Fibroblast of peridontal ligament (primary cell): Measurements from ENCODE around the gene MAST4.
"Not testable (repeated sequence)": the region's sequence is repeated elsewhere in the genome, so short reads cannot be mapped to it uniquely, and the experiment has no call there.

Experiments
- DNase-seq: peaks from one replicate; pipeline ENCODE4 v3.0.0-alpha.2; 2010; ENCODE audit errors: extremely low read depth

The MAST4 gene

DNA sequence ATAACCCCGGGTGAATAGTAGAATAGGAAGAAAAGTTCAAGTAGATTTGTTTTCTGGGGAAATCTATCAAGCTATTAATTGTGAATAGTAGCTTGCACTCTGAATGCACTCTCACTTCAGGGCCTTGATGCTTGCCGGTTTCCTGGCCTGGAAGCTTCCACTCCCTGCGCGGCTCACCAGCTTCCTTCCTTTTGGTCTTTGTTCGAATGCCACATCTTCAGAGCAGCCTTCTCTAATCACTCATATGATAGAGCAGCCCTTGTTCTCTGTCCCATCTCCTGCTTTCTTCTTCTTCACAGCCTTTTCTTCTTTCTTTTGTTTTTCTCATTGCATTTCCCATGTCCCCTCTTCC is 146.7 kb downstream of the MAST4 start:
- DNase-seq, result no peak

DNA sequence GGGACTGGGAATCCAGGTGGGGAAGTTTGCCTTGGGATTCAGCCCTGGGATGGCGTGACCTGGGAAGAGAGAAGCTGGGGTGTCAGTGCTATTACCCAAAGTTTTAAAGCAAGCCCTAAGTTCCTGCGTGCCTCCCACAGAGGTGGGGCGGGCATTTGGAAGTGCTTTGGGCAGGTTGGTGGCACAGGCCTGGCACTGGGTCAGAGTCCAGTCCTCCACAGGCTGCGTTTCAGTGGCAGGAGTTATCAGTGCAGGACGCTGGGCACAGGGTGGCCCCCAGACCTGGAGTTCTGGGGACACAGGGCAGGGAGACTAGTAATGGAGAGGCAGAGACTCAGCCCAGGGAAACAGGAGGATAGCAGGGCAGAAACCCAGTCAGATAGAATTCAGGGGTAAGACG is 147.2 kb downstream of the MAST4 start:
- no peak for DNase-seq

DNA sequence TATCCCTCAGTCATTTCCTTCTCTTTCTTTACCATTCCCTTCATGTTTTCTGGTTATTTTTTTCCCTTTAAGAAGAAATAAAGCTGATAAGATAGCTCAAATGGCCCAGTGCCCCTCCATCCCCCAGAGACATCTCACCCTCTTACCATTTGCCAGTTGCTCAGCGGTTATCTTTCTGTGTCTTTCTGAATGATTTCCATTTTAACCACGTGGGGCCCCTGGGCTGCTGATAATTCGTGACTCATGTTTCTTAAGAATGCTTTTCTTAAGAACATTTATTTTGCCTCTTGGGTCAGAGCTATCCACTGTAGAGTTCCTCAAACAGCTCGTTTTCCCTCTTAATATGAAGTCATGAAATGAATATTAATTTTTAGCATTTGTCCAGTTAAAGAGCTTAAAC is 147.8 kb downstream of the MAST4 start:
- no peak for DNase-seq

DNA sequence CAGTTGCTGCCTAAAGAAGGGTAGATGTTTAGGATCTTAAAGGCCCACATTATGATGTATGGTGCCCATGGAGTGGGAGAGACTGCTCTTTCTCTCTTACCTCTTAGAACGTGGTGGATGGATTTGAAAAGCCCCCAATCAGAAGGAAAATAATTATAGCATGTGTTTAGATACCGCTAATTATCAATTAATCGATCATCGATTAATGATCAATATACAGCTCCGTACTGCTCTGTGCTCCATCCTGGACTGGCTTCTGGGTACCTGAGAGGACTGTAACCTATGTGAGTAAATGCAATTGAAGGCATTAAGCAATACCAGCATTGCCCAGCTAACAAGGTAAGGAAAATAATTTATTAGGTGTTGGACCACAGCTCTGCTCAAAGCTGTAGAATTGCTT is 149.1 kb downstream of the MAST4 start:
- no peak for DNase-seq

DNA sequence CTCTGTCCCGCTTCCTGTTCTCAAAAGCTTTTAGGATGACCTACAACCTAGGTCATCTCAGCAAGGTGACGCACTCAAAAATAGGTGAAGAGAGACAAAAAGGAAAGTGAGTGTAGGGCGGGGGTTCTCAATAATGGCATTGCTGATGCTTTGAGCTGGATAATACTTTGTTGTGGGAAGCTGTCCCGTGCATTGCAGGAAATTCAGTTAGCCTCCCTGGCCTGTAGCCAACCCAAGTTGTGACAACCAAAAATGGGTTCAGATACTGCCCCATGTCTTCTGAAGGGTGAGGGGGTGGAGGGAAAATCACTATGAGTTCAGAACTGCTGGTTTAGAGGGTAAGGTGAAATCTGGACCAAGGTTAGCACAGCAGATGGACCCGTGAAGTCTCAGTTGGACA is 151.4 kb downstream of the MAST4 start:
- DNase-seq, result no peak

DNA sequence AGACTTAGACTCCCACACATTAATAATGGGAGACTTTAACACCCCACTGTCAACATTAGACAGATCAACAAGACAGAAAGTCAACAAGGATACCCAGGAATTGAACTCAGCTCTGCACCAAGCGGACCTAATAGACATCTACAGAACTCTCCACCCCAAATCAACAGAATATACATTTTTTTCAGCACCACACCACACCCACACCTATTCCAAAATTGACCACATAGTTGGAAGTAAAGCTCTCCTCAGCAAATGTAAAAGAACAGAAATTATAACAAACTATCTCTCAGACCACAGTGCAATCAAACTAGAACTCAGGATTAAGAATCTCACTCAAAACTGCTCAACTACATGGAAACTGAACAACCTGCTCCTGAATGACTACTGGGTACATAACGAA is 156.5 kb downstream of the MAST4 start:
- DNase-seq, result not testable (repeated sequence)

DNA sequence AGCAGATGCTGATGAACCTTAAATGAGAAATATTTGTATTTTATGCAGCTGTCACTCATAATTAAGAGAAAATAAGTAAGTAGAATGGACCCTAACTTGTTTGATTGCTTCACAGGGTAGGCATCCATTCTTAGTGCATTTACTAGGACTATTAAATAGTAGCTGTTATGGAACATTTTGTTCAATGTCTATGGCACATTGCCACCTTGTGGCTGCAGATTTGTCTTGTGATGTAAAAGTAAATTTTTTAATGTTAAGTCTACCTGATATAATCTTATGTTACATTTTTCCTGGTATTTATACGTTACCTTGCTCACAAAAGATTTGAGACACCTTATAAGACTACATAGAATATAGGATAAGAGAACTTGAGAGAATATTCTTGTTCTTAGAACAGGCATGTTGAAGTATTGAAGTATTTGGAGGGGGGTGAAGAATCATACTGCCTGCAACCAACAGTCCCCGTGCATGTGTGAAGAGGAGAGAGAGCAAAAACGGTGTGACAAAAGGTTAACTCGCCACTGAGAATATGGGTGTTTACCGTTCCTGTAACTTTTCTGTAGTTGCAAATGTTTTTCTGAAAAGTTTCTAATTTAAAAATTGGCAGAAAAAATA is 161.1 kb downstream of the MAST4 start:
- peak; percentile 71 for DNase-seq

DNA sequence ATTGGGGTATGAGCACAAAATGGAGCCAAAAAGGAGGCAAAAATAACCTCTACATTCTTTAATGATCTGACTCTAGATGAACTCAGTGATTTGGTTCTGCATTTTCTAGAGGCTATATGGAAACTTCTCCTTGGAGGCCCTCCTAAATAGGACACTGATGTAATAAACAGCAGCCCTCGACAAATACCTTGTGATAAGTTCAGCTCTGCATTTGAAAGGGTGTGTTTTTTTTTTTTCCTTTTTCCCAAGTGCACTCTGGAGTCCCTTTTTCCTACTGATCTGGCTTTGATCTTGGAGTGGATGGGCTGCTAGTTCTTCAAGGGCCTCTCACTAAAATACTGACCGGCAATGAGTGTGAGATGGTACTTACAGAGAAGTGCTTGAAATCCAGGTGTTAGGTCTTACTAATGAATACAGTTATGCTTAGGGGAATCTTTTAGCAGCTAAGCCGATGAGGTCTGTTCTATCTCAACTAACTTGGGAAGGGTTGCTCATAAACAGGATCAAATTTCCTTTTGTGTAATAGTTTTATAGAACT is 161.7 kb downstream of the MAST4 start:
- DNase-seq, result no peak

DNA sequence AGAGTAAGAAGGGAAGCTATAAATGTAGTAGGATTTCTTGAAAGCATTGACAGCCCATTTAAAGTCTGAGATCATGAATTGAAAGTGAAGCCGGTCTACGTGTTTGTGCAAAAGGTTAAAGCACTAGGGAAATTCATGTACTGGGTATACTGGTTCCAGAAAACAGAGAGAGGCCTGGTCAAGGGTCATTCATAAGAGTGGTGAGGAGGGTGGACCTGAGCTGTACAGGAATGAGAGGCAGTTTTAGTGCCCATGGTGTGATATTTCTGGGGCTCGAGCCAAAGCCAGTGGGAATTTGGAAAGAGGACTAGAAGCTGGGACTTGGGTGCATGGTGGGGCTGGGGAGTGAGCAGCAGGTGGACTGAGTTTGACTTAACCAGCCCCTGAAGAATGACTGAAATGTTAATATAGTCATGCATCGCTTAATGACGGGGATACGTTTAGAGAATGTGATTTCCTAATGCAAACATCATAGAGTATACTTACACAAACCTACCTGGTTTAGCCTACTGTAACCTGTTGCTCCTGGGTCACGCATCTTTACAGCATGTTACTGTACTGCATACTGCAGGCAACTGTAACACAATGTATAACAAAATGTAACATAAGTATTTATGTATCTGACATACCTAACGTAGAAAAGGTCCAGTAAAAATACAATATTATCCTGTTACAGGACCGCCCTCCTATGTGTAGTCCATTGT is 173.0 kb downstream of the MAST4 start:
- DNase-seq, result no peak

DNA sequence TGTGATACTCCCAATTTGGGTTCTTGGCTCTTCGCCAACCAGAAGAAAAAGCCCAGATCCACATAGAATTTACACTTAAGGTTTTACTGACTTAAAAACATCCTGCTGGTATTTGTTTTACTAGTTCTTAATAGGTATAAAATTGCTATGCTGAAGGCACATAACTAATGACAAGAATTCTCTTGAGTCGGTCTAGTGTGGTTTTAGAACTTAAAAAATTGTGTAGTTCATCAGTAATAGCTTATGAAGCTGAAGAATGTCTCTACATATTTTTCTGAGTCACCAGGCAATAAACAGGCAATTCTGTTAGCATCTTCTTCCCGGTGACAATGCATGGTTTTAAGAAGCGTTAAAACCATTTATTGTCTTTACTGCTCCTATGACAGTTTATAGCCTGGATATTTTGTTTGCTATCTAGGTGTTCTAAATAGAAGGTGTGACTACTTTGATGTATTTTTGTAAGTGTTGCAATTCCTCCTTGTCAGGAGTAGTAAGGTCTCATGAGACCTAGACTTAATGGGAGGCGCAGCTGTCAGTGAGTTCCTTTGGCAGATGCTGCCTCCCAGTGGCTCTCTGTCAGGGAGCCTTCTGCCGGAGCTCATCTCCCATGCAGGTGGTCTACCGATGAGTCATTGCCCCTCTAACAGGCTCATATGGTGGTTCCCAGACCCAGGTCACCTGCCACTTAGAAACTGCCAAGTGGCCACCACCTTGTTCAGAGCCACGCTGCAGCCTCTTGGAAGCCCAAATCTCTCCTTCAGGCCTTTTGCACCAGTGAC is 173.8 kb downstream of the MAST4 start:
- DNase-seq, result no peak

DNA sequence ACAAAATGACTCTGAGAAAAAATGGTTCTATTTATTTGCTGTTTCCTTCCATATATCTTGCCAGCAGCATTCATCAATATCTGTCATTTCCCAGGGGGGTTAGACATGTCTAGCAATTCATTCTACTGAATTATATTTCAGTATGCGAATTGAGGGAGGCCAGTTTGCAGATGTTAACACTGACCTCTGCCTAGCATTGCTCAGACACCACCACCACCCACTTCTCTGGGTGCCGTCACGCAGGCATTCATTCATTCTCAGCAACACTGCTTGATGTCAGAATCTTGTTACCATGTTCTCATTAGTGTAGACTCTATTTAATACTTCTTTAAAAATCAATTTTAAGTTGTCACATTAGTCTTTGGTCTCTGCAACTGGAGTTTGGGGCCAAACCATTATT is 181.7 kb downstream of the MAST4 start:
- no peak for DNase-seq

DNA sequence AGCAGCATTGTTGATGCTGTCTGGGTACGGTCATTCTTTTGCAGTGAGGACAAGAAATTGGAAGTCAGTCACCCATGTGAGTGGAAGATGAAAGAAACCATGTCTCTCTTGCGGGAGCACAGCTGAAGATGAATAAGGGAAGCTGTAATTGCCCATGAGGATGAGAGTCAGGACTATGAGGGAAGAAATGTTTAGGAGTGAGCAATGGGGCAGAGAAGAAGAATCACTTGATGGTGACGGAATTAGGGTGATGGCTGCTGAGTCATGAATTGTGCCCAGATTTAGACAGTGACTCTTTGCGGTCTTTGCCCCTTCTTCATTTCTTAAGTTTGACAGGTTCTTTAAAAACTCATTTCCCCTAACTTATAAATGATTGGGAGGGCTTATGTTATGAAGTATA is 183.3 kb downstream of the MAST4 start:
- DNase-seq, result no peak

DNA sequence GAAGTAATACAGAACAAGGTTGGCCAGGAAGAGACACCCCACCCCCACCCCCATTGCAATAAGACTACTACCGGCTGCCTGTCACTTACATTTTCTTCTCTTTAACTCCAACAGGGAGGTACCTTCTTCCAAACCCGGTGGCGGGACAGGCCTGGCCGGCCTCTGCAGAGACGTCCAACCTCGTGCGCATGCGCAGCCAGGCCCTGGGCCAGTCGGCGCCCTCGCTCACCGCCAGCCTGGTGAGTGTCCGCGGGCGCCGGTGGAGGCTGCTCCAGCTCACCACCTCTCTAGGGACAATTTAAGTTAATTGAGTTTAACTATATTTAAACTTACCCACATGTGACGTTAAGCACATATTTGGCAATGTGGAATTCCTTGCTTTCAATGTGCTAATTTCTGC is 192.4 kb downstream of the MAST4 start:
- no peak for DNase-seq

DNA sequence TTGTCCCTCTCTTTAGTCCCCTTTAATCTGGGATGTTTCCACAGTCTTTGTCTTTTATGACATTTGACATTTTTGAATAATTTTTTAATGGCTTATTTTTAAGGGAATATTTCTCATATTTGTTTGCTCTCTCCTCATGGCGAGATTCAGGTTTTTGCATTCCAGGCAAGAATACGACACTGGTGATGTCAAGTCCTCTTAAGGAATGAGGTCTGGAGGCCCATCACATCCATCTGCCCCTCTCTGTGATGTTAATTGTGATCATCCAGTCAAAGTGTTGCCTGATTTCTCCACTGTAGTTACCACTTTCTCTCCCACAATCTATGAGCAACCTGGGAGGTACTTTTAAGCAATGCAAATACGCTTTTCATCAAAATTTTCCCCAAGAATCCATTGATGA is 193.2 kb downstream of the MAST4 start:
- no peak for DNase-seq

DNA sequence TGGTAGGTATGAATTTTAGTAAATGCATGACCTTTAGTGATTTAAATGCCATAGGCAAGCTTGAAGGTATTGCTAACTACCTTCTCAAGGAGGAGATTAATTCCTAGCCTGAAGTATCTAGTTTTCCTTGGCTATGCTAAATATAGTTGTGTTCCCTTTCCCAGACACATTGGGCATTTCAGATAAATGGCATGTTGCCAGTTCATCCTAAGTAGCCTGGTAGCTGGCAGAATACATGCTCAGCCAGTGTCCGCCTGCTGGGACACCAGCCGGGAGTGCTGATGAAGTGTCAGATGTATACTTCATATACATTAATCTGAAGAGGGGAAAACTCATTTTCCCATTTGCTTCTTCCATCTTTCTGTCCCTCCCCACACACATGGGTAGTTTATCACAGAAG is 196.9 kb downstream of the MAST4 start:
- no peak for DNase-seq

DNA sequence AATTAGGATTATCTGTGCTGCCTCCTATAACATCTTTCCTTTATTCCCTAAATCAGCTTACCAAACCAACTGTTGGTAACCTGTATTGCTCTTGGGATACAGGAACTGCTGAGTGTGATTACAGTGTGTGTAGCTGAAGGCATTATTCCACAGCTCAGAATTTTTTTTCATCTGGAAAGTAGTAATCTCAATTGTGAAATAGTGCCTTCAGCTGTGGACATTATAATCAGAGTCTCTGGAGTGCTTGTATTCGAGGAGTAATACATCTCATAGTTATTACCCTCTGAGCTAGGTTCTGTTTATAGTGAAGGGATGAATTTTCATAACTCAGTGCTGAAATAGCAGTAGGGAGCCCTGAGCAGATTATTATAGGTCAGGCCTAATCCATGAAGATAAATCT is 199.5 kb downstream of the MAST4 start:
- no peak for DNase-seq

DNA sequence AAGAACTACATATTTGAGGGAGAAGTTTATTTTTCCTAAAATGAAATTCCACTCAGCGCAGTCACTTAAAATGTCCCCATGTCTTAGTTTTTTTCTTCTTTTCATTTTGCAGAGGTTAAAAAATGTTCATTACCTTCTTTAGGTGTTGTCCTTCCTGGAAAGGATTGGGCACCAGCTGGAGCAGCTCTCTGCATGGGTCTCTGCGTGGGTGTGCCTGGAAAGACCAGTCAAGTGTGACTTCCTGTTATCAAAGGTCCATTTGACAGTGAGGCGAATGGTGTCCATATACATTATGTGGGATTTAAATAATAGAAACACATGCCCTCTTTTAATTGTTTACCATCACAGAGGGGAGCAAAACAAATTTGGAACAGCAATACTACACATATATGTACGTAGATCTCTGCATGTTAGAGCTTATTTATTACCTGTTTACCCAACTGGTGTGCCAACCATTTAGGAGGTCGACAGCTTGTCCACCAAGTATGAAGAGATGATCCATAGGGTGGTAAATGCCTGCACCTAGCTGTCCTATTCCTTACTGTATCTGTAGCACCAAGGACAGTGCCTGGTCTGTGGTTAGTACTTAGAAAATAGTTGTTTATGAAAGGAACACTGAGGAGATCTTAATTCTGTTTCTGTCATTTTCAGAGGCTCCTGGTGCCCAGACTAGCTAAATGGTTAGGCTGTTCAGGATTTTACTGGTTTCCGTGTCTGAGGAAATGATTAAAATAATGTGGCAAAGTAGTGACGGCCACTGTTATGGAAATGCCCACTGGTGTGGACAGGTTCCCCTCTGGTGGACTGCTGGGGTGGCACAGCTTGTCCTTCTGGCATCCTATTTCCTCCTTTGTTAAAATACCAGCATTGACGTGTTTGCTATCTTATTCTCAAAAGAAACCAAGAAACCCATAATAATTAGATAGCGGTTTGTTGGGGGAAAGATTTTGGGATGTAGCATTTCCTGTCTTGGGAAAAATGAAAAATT is 200.4 kb downstream of the MAST4 start:
- DNase-seq, result peak; percentile 7

DNA sequence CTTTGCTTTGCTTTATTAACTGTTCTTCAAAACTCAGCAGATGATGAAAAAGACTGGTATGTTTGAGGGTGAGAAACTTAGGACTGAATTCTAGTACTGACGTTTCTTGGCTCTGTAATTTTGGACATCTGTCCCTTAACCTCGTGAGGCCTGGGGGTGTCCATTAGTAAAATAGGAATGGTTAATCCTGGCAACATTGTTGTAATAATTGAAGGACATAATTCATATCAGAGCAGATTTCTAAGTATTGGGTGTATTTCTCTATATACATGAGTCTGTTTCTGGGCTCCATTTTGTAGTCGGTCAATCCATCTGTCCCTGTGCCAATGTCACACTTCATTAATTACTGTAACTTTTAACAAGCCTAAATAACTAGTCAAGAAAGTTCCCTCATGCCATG is 206.7 kb downstream of the MAST4 start:
- DNase-seq, result no peak

DNA sequence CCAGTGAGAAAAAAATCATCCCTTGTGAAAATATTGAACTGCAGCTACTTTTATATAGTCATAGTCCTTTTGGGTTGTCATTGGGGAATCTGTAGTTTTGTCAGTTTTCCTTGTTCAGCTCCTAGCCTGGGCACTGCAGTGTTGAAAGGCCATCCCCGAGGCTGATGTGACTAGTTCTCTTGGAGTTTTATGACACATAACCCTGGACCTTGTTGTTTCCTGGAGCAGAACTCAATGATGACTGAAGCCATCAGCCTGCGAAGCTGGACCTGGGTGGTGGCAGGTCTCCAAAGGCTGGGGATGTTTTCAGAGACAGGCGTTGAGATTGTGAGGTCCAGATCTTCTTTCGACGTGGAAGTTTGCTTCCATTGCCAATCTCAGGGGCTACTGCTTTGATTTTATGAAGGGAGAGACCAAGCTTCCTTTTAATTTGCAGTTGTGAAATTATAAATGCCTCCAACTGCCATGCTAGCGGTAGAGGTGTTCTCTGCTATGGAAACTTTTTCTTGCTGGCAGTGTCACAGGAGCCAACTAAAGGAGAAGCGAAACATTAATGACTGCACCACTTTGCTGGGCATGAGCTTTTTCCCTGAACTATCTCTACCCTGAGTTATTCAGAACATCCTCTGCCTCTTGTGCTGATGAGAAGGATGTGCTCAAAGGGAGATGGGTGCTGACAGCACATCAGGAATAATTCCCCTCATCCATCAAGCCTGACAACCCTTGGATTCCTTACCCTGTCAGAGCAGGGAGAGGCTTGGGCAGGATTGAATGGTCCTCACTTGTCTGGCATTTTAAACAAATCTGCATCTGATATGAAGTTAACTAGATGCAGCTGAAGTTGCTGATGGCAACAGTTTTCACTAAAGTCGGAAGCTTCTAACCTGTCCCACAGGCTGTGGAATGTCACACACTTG is 209.6 kb downstream of the MAST4 start:
- no peak for DNase-seq

DNA sequence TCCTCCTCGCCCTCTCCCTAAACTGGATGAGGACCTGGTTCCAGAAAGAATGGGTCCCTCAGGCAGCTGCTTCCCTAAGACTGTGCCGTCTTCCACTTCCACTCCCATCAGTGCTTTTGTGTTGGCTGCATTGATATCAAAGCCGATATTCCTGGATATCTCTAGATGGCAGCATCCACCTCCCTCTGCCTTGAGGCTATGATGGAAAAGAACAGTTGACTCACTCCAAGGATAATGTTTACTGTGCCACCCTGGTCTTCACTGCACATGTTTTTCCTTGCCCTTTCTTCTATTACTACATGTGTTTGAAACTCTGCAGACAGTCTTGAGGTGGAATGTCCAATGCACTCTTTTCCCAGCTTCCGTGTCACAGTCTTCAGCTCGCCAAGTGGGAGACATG is 211.6 kb downstream of the MAST4 start:
- peak; percentile 70 for DNase-seq

DNA sequence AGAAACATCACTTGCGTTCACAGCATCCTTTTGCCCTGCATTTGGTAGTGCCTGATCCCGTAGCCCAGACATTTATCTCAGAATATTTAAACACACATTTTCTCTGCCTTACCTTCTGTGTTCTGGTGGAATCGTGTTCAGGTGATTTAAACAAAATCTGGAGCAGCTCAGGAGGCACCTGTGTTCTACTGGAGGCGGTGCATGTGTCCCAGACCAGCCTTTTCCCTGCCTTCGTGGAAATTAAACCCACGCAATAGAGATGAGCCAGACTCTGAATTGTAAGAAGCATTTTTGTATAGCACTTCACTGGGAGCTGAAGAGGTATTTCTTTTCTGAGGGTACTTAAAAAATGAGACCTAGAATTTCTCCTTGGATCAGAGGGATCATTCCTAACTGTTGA is 212.5 kb downstream of the MAST4 start:
- DNase-seq, result no peak
